Hematopoietic multipotent progenitor cell treated with erythropoietin and hydrocortisone succinate and interleukin-3 and kit ligand, for 15 days (in vitro differentiated cells): ENCODE data around the gene NOS1.

Experiments
- DNase-seq: peaks from one replicate; pipeline ENCODE4 v3.0.0-alpha.2; 2015; ENCODE audit warnings: low spot score

Gene NOS1

GRCh38 chr12:117329756-117330155 lies 31.7 kb downstream of the NOS1 start:
- DNase-seq = no peak

- DNase-seq = no peak
Measured at GRCh38 chr12:117328556-117329100, 32.8 kb downstream of the NOS1 start.

- no peak for DNase-seq
Measured at GRCh38 chr12:117322428-117322827, 39.0 kb downstream of the NOS1 start.

DNA sequence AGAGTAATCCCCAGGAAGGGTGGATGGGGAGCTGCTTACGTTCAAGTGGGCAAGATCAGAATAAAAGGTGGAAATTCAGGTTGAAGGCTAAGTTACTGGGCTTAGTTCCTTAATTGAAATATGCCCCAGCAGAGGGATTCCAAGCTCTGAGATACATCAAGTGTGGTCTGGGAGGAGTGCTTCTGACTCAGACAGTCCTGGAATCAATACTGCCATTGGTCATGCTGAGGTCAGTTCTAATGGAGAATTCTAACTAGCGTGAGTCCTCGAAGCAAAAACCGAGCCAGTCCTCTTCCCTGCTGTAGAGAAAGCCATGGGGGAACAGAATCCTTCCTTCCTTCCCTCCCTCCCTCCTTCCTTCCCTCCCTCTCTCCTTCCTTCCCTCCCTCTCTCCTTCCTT lies 39.9 kb downstream of the NOS1 start:
- no peak for DNase-seq

GRCh38 chr12:117318591-117318990 lies 42.8 kb downstream of the NOS1 start:
- no peak for DNase-seq

- DNase-seq = no peak
Measured at GRCh38 chr12:117316336-117316735, 45.1 kb downstream of the NOS1 start.

DNA sequence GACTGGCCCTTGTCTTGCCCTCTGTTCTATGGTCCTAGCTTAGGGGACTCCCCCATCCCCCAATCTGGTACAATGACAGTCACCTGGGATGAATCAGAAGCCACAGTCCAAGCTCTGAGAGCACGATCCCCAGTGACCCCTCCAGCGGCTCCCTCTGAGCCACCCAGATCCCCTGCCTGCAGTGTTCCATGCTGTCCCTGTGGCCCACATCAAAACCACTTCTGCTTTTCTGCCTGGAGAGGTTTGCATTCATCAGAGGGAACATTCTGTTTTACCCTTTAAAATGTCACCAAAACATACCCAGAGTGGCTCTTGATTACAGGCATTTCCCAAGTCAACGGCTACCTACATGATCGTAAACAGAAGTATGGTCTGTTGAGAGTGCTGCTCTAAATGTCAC lies 47.5 kb downstream of the NOS1 start:
- no peak for DNase-seq

- DNase-seq = no peak
Measured at GRCh38 chr12:117312770-117313169, 48.7 kb downstream of the NOS1 start.

DNA sequence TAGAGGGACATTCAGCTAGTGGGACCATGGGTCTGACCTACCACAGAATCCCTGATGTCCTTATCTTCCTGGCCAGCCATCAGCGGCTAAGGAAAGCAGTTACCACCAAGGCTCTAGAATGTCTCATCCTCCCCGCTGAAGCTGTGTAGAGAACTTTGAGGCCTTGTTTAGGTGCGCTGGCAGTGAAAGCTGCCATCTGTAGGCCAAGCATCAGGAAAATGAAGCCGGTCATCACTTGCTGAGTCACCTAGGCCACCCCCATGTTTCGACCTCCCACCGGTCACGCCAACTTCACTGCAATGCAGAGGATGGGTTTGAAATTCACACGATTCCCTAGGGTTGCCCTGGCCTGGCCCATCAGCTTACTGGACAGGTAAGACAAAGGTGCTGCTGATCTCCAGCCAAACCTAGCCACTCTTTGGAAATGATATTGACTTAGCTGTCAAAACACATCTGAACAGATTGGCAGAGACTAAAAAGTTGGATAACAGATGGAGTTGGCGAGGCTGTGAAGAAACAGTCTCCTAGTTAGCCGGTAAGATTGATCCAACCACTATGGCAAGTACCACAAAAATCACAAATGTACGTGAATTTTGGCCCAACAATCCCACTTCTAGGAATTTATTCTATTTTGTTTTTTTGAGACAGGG lies 52.0 kb downstream of the NOS1 start:
- DNase-seq = no peak

DNA sequence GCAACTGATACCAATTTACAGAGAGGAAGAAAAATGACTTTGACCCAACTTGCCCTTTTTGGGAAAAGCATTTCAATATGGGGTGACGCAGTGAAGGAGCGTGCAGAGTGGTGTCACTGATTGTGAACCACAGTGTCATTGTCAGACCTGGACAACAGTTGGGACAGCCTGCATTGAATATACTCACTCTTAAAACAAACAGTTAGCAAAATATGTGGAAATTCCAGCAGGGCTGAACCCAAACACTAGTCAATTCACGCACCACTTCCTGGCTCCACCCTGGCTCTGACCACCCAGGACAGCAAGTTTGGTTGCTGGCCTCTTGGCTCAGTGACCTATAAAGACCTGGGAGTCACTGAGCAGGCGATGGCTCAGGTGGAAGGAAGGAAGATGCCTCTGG lies 61.3 kb downstream of the NOS1 start:
- no peak for DNase-seq

- DNase-seq = no peak
Measured at GRCh38 chr12:117298648-117299225, 62.7 kb downstream of the NOS1 start.

DNA sequence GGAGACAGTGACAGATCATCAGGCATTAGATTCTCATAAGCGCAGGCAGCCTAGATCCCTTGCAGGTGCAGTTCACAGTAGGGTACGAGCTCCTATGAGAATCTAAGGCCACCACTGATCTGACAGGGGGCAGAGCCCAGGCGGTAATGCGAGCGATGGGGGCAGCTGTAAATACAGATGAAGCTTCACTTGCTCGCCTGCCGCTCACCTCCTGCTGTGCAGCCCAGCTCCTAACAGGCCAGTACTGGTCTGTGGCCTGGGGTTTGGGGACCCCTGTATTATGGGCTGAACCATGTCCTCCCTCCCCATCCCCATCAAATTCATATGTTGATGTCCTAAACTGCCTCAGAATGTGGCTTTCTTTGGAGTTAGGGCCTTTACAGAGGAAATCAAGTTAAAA lies 63.2 kb downstream of the NOS1 start:
- DNase-seq = no peak

GRCh38 chr12:117294189-117294603 lies 67.2 kb downstream of the NOS1 start:
- no peak for DNase-seq

DNA sequence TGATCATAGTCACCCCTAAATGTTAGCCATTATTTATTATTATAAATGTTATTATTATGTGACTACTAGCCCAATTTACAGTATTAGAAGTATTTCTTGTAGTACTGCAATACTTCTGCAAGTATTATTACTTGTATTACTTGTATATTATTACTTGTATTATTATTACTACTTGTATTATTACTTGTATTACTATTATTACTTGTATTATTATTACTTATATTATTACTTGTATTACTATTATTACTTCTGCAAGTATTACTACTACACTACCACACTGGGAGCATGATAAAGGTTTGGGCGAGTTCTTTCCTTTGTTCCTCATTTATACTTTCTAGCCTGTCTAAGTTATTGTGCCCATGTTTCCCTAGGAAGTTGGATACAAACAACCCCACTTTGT lies 67.9 kb downstream of the NOS1 start:
- DNase-seq = no peak

DNA sequence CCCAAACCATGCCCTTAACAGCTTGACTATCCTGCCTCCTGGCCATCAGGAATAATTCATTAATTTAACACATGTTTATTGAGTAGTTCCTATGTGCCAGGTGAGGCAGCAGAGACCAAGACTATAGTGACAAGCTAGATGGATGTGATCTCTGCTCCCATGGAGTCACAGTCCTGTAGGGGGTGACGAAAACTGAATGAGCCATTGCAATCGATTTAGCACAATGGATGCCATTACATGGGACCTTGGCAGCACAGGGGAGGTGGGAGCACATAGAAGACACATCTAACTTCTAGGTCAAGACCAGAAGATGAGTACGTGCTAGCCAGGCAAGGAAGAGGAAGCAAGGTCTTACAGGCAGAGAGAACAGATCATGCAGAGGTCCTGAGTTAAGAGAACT lies 68.7 kb downstream of the NOS1 start:
- DNase-seq = no peak

DNA sequence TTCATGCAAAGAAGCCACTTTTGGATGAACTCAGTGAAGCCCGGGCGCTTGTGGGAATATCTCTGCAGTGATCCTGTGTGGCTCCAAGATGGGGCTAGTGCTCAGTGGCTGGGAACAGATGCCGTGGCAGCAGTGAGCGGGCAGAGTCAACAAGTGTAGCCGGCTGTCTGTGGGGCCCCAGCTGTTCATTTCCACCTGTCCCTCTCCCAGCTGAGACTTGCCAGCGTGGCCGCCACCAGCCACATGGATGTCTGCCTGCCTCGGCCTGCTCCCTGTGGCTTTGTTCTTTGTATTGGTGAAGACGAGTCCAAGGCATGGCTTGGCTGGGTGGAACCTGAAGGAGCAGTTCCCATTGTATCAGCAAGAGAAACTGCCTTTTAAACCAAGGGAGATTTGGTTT lies 77.3 kb downstream of the NOS1 start:
- DNase-seq = no peak

- DNase-seq = no peak
Measured at GRCh38 chr12:117282490-117282889, 78.9 kb downstream of the NOS1 start.

DNA sequence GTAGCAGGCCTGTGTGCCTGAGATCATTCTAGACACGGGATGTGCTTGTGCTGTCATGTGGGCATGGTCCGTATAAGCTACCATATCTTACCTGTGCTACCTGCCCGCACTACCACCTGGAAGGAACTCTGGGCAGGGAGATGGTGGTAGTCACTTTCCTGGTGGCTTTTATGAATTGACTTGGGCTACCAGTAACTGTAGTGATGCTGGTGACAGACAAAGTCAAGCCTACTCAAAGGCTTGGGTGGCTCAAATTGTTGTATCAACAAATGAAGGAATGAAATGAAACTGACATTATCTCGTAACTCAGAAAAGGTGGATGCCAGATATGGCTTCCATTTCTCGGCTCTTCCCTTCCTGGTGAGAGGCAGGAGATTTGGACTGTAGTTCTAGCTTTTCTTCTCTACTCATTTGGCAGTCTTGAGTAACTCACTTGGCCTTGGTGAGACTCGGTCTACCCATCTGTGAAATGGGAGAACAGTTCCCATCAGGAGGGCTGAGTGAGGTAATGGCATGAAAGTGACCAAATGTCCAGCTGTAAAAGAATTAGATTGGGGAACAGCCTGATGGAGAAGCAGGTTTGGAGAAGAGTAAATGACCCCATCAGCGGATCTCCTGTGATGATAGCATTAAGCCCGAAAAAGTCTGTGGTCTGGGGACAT lies 81.3 kb downstream of the NOS1 start:
- no peak for DNase-seq

GRCh38 chr12:117279606-117280005 lies 81.8 kb downstream of the NOS1 start:
- DNase-seq = no peak

- no peak for DNase-seq
Measured at GRCh38 chr12:117277875-117278274, 83.6 kb downstream of the NOS1 start.

DNA sequence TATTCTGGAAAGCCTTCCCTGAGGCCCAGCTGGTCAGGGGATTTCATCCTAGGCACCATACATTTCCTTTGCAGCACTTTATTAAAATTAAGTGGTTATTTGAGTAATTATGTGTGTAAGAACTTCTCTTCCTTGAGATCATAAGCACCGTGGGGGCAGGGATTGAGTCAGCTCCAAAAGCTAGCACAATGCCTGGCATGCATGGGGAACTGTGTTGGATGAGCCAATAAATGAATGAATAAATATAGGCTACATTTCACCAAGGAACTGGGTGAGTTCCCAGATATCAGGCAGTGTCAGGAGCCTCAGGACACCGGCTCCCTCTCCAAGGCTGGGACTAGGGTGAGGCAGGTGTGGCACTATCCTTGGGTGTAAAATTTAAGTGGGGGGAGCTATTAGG lies 88.3 kb downstream of the NOS1 start:
- no peak for DNase-seq

DNA sequence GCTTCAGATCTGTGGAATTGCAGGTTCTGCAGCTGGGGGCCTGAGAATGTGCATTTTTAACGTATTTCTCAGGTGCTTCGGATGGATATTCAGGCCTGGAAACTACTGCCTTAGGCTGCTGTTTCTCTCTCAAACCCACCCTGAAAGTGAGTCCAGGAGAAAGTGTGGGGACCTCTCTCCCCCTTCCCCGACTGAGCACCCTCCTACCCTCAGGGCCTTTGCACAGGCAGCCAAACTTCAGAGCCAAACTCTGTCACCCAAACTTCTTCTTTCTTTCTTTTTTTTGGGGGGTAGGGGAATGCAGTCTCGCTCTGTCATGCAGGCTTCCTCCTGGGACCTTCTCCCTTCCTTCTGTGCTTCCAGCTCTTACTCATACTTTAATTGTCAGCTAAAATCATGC lies 88.7 kb downstream of the NOS1 start:
- no peak for DNase-seq

- DNase-seq = no peak
Measured at GRCh38 chr12:117262749-117263148, 98.7 kb downstream of the NOS1 start.

DNA sequence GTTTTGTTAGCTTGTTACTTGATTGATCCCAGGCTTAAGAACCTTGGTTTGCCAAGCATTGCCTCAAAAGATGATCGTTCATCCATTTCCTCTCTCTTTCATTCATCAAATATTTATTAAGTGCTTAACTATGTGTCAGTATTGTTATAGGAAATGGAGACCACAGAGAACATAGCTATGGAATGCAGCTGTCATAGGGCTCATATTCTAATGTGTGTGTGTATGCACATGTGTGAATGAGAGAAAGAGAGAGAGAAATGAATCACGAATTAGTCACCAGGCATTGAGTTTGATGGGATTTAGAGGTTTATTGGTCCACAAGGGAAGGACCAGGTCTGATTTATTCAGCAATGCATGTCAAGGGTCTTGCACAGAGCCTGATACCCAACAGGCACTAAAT lies 100.2 kb downstream of the NOS1 start:
- DNase-seq = no peak
